ENCODE results near the gene PPP4R3A. TPM values are rescaled to one million over a fixed set of nuclear protein-coding genes. Genes with fewer than 3 reads are reported as not detected.

The PPP4R3A gene
- total and polyA plus RNA-seq, 2 donors (not counting 3 experiments of a cell fraction or from before 2014, with no cell fraction given): 20.5 to 77.0 TPM

DNA sequence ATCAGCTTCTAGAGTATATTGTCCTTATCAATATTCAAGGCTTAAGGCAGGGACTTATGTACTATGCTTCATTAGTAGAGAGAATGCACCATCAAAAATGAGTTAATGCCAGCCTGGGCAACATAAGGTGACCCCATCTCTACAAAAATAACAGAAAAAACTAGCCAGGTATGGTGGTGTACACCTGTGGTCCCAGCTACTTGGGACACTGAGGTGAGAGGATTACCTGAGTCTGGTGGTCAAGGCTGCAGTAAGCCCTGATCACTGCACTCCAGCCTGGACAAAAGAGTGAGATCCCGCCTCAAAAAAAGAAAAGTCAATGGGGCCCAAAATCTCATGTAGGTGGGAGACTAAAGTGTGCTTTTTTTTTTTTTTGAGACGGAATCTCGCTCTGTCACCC, 8.8 kb downstream of the PPP4R3A start:
- dilution Hi-C loops (cut with MboI; ENCODE audit: extremely low pct_ligation_motif_present, low sequenced_read_pairs) (no loop called here), intact Hi-C loops (cut with micrococcal nuclease) (no loop called here)
- Histone ChIP-seq H3K4me2 (ENCODE audit: insufficient read depth, low read length) (no peak overlapping the region), H3K27ac (ENCODE audit: insufficient read depth, low read depth, low read length) (no peak overlapping the region), H3K9me1 (replicated peaks; ENCODE audit: control insufficient read depth, extremely low read depth, insufficient read depth, low read length) (no peaks in the 10 kb centered on the region), H3K9ac (replicated peaks; ENCODE audit: extremely low read depth, insufficient read depth, low read length) (no peak overlapping the region), H3K79me2 (ENCODE audit: control insufficient read depth, insufficient read depth, low read length) (peaks cover 97% of the 10 kb centered on the region), H3K4me3 (replicated peaks in 1 of 3; ENCODE audit: insufficient read depth in 1 of 3, low read depth in 1 of 3, low read length in 3 of 3) (no peak overlapping the region), H3K36me3 (ENCODE audit: control insufficient read depth in 2 of 2, extremely low read depth in 1 of 2, insufficient read depth in 2 of 2, low read length in 2 of 2) (peaks cover 0 to 3% of the 10 kb centered on the region in 2 experiments), H3K27me3 (ENCODE audit: control insufficient read depth in 2 of 2, insufficient read depth in 2 of 2, low read length in 2 of 2) (no peaks in the 10 kb centered on the region), H4K20me1 (replicated peaks; ENCODE audit: control insufficient read depth, extremely low read depth, insufficient read depth, low read length) (peaks cover 33% of the 10 kb centered on the region), H3K4me1 (ENCODE audit: control insufficient read depth, extremely low read depth, insufficient read depth, low read length) (no peaks in the 10 kb centered on the region), H3K9me3 (replicated peaks; ENCODE audit: control insufficient read depth, insufficient read depth, low read length) (no peaks in the 10 kb centered on the region), H2AFZ (ENCODE audit: low read depth, low read length) (no peak overlapping the region)
- DNase-seq (ENCODE audit: low read depth, low spot score) (no peak), FAIRE-seq (no peak)
- BruUV-seq (replicated peaks): no TSS peak
- POLR2A ChIA-PET: interaction anchor here (1.3 kb wide), 1 partner anchor 9 kb away, joined by 5 read pairs; the partner anchor contains the start of gene PPP4R3A
- CTCF ChIA-PET: interaction anchor here (1.5 kb wide), 1 partner anchor 8 kb away, joined by 3 read pairs; the partner anchor contains the start of gene PPP4R3A
- TF ChIP-seq FOS (IDR thresholded peaks at IDR 0.05; ENCODE audit: borderline replicate concordance, insufficient read depth, low read length): no peak
- no peak for TF ChIP-seq MYC (IDR thresholded peaks at IDR 0.05; ENCODE audit: low read depth, low read length)
- no peak for TF ChIP-seq EZH2 (IDR thresholded peaks at IDR 0.05; ENCODE audit: borderline replicate concordance, low read depth, low read length, severe bottlenecking)
- TF ChIP-seq, protein P1, sequence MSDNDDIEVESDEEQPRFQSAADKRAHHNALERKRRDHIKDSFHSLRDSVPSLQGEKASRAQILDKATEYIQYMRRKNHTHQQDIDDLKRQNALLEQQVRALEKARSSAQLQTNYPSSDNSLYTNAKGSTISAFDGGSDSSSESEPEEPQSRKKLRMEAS (IDR thresholded peaks at IDR 0.05; ENCODE audit: insufficient read depth, insufficient read length): no peak
- no peak for TF ChIP-seq POLR2AphosphoS5 (IDR thresholded peaks at IDR 0.05; ENCODE audit: insufficient read depth, low read depth, low read length)
- no peak for TF ChIP-seq JUN (IDR thresholded peaks at IDR 0.05; ENCODE audit: borderline replicate concordance, insufficient read depth, insufficient read length, low read depth)
- no peak for TF ChIP-seq GATA2 (IDR thresholded peaks at IDR 0.05; ENCODE audit: insufficient read depth, insufficient read length, low read depth, low read length)
- TF ChIP-seq POLR2A (IDR thresholded peaks at IDR 0.05; ENCODE audit: low read depth, low read length): no peak
- TF ChIP-seq, protein P2, sequence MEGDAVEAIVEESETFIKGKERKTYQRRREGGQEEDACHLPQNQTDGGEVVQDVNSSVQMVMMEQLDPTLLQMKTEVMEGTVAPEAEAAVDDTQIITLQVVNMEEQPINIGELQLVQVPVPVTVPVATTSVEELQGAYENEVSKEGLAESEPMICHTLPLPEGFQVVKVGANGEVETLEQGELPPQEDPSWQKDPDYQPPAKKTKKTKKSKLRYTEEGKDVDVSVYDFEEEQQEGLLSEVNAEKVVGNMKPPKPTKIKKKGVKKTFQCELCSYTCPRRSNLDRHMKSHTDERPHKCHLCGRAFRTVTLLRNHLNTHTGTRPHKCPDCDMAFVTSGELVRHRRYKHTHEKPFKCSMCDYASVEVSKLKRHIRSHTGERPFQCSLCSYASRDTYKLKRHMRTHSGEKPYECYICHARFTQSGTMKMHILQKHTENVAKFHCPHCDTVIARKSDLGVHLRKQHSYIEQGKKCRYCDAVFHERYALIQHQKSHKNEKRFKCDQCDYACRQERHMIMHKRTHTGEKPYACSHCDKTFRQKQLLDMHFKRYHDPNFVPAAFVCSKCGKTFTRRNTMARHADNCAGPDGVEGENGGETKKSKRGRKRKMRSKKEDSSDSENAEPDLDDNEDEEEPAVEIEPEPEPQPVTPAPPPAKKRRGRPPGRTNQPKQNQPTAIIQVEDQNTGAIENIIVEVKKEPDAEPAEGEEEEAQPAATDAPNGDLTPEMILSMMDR (IDR thresholded peaks at IDR 0.05; ENCODE audit: extremely low read depth in 1 of 2, insufficient read depth in 1 of 2, low read depth in 1 of 2, low read length in 2 of 2): no peak
